HCT116 (cell line): ENCODE data around the gene HSD17B12. TPM values are rescaled to one million over a fixed set of nuclear protein-coding genes. Genes with fewer than 3 reads are reported as not detected.

Source experiments
- ATAC-seq: fragments of 200-7000 bp; cut with Tn5 transposase; 2 replicates; pipeline ENCODE4 v1.9.1; 2020; ENCODE audit warnings: mild to moderate bottlenecking, moderate library complexity
- BruUV-seq: library from RNA; stranded (reverse); fragments of 400-500 nt; replicated peaks from 2 replicates; lab custom pipeline; 2021; lab: Mats Ljungman, UMichigan
- CTCF ChIA-PET: fragments of 300-600 bp; sonication (Branson Sonifier 250); formaldehyde crosslinking; loops from one replicate; lab custom pipeline; 2021; ENCODE audit warnings: antibody characterized with exemption; lab: Charles Lee
- POLR2A ChIA-PET: fragments of 300-600, 350-600 bp; sonication (Branson Sonifier 250); formaldehyde crosslinking; loops from one replicate; lab custom pipeline; 2021; ENCODE audit warnings: antibody characterized with exemption; lab: Charles Lee
- RAD21 ChIA-PET, 2 experiments: fragments of 300-600 bp; sonication (Branson Sonifier 250); formaldehyde crosslinking; loops; one replicate each; lab custom pipeline; 2023; ENCODE audit warnings: low total read pairs in 2 of 2; ENCODE audit not compliant: uncharacterized antibody in 2 of 2, unreplicated experiment in 2 of 2, low non-redundant PET in 1 of 2; lab: Charles Lee
- DNase-seq: peaks from one replicate; pipeline ENCODE4 v3.0.0-alpha.2; 2010; ENCODE audit warnings: low read depth, low spot score
- H2AFZ ChIP-seq: fragments of 200-600 bp; shearing (Covaris generic), sonication (generic); 2 replicates; pipeline ENCODE4 v1.6.1; 2017; ENCODE audit warnings: low read depth, mixed run types, mixed read lengths, antibody characterized with exemption, low read length; ENCODE audit not compliant: poor library complexity, severe bottlenecking
- H3K27ac ChIP-seq: 2 replicates; pipeline ENCODE4 v1.5.1; 2012; ENCODE audit warnings: low read depth, low read length
- H3K27me3 ChIP-seq: fragments of 200-600 bp; sonication (generic); 2 replicates; pipeline ENCODE4 v1.6.1; 2016; ENCODE audit warnings: mixed run types, low read length, mixed read lengths; ENCODE audit not compliant: insufficient read depth
- H3K36me3 ChIP-seq, 2 experiments: fragments of 200-500 bp in 1 of 2; fragments of 200-600 bp in 1 of 2; sonication (Bioruptor generic) in 1 of 2; sonication (generic) in 1 of 2; 2 replicates each; pipeline versions ENCODE4 v1.5.1 to v1.6.1; 2014 to 2016; ENCODE audit warnings: low read length in 2 of 2, inconsistent platforms in 1 of 2, mixed read lengths in 1 of 2, mixed run types in 1 of 2; ENCODE audit not compliant: insufficient read depth in 2 of 2, control insufficient read depth in 1 of 2
- H3K4me1 ChIP-seq, 2 experiments: fragments of 200-600 bp in 1 of 2; sonication (generic) in 1 of 2; 2 replicates each; pipeline versions ENCODE4 v1.5.1 to v1.6.1; 2012 to 2017; ENCODE audit warnings: low read length in 2 of 2, inconsistent platforms in 1 of 2, mild to moderate bottlenecking in 1 of 2, mixed read lengths in 1 of 2, mixed run types in 1 of 2, moderate library complexity in 1 of 2; ENCODE audit not compliant: insufficient read depth in 2 of 2, control insufficient read depth in 1 of 2
- H3K4me2 ChIP-seq: fragments of 200-600 bp; sonication (generic); 2 replicates; pipeline ENCODE4 v1.6.1; 2017; ENCODE audit warnings: mixed run types, low read length, mixed read lengths
- H3K4me3 ChIP-seq, 2 experiments: fragments of 200-600 bp in 1 of 2; sonication (generic) in 1 of 2; replicated peaks in 1 of 2; 2 replicates each; pipeline ENCODE4 v1.5.1; 2011 to 2016; ENCODE audit warnings: low read length in 2 of 2, control low read depth in 1 of 2, low read depth in 1 of 2, mild to moderate bottlenecking in 1 of 2, mixed read lengths in 1 of 2, mixed run types in 1 of 2
- H3K79me2 ChIP-seq: fragments of 200-600 bp; sonication (generic); 2 replicates; pipeline ENCODE4 v1.6.1; 2017; ENCODE audit warnings: mild to moderate bottlenecking, mixed run types, low read length, moderate library complexity, mixed read lengths; ENCODE audit not compliant: insufficient read depth
- H3K9ac ChIP-seq: fragments of 200-600 bp; sonication (generic); 2 replicates; pipeline ENCODE4 v1.6.1; 2016; ENCODE audit warnings: low read length, mixed read lengths
- H3K9me2 ChIP-seq: fragments of 200-600 bp; sonication (generic), shearing (Covaris generic); 2 replicates; pipeline ENCODE4 v1.6.1; 2017; ENCODE audit warnings: mixed run types, mild to moderate bottlenecking, moderate library complexity; ENCODE audit not compliant: insufficient read depth
- H3K9me3 ChIP-seq, 2 experiments: fragments of 200-500 bp in 1 of 2; fragments of 200-600 bp in 1 of 2; sonication (Bioruptor generic) in 1 of 2; sonication (generic) in 1 of 2; 2 replicates each; pipeline ENCODE4 v1.6.1; 2014 to 2017; ENCODE audit warnings: low read length in 2 of 2, mixed read lengths in 2 of 2, inconsistent platforms in 1 of 2, low read depth in 1 of 2, mild to moderate bottlenecking in 1 of 2, mixed run types in 1 of 2, moderate library complexity in 1 of 2; ENCODE audit not compliant: control insufficient read depth in 1 of 2, insufficient read depth in 1 of 2
- H4K20me1 ChIP-seq: fragments of 200-600 bp; sonication (generic), shearing (Covaris generic); 2 replicates; pipeline ENCODE4 v1.6.1; 2017; ENCODE audit warnings: mixed run types, mild to moderate bottlenecking, moderate library complexity; ENCODE audit not compliant: insufficient read depth
- CBX3 ChIP-seq: IDR thresholded peaks from 2 replicates; pipeline ENCODE4 v1.6.1; 2012; ENCODE audit warnings: low read depth
- EGR1 ChIP-seq: IDR thresholded peaks from 2 replicates; pipeline ENCODE4 v1.6.1; 2012; ENCODE audit warnings: low read depth
- EZH2 ChIP-seq: fragments of 200-600 bp; sonication (generic); IDR thresholded peaks from 2 replicates; pipeline ENCODE4 v1.6.1; 2017; ENCODE audit warnings: antibody characterized with exemption, mixed run types
- EZH2phosphoT487 ChIP-seq: fragments of 200-600 bp; IDR thresholded peaks from 2 replicates; pipeline ENCODE4 v1.6.1; 2018; ENCODE audit warnings: antibody characterized with exemption, borderline replicate concordance
- FOSL1 ChIP-seq: IDR thresholded peaks from 2 replicates; pipeline ENCODE4 v1.6.1; 2012; ENCODE audit warnings: low read depth
- JUND ChIP-seq: IDR thresholded peaks from 2 replicates; pipeline ENCODE4 v1.6.1; 2012
- POLR2A ChIP-seq: IDR thresholded peaks from 2 replicates; pipeline ENCODE4 v1.7.0; 2011; ENCODE audit warnings: borderline replicate concordance; ENCODE audit not compliant: insufficient read depth, insufficient read length; ENCODE audit errors: extremely low read depth
- RAD21 ChIP-seq: IDR thresholded peaks from 2 replicates; pipeline ENCODE4 v1.6.1; 2012; ENCODE audit warnings: low read depth, mild to moderate bottlenecking
- SP1 ChIP-seq: IDR thresholded peaks from 2 replicates; pipeline ENCODE4 v1.6.1; 2012; ENCODE audit warnings: low read depth
- ZBTB33 ChIP-seq: IDR thresholded peaks from 2 replicates; pipeline ENCODE4 v1.6.1; 2011; ENCODE audit warnings: mild to moderate bottlenecking, low read length, moderate library complexity; ENCODE audit not compliant: insufficient replicate concordance; ENCODE audit errors: extremely low read depth
- intact Hi-C: fragments of 100-400 bp; cut with micrococcal nuclease; formaldehyde crosslinking; loops from 2 replicates; pipeline ENCODE4 v1.10.0; 2022
- total RNA-seq: library from RNA; stranded (reverse); gene quantifications from one replicate; pipeline ENCODE4 v1.2.1, GENCODE V29; 2021; ENCODE audit not compliant: unreplicated experiment
- TF ChIP-seq, protein P1 (sequence below): IDR thresholded peaks from 2 replicates; pipeline ENCODE4 v1.6.1; 2012; ENCODE audit warnings: low read depth
- TF ChIP-seq, protein P2 (sequence below), 3 experiments: fragments of 200-600 bp in 1 of 3; sonication (generic) in 1 of 3; IDR thresholded peaks in 2 of 3; conservative IDR thresholded peaks in 1 of 3; 2 replicates each; pipeline ENCODE4 v1.5.1; 2012 to 2017; ENCODE audit warnings: low read depth in 2 of 3, low read length in 2 of 3, antibody characterized with exemption in 1 of 3, borderline replicate concordance in 1 of 3, control low read depth in 1 of 3, mild to moderate bottlenecking in 1 of 3, mixed read lengths in 1 of 3, mixed run types in 1 of 3, moderate library complexity in 1 of 3; ENCODE audit not compliant: insufficient read depth in 1 of 3

The HSD17B12 gene
- total RNA-seq, 1 experiment from 2014 or later: 83.7 TPM

GRCh38 chr11:43842021-43842420, 161.5 kb downstream of the HSD17B12 start:
- POLR2A ChIA-PET: no interaction called here
- Histone ChIP-seq H3K27me3 (no peaks in the 10 kb centered on the region), H2AFZ (no peak overlapping the region), H3K79me2 (no peaks in the 10 kb centered on the region), H3K36me3 (0 out of 4 replicates have a peak, but pooled peaks cover 0 to 3% of the 10 kb centered on the region in 2 experiments), H4K20me1 (no peaks in the 10 kb centered on the region), H3K9me3 (no peaks in the 10 kb centered on the region), H3K9me2 (no peaks in the 10 kb centered on the region), H3K4me3 (no peak overlapping the region), H3K4me1 (no peaks in the 10 kb centered on the region), H3K9ac (no peak overlapping the region), H3K4me2 (no peak overlapping the region), H3K27ac (no peak overlapping the region)
- CTCF ChIA-PET: interaction anchor here (1.6 to 2.4 kb wide), 2 partner anchors 10 to 16 kb away, joined by 8 to 9 read pairs; no protein-coding TSS in a partner anchor
- DNase-seq (no peak), ATAC-seq (no peak)
- no TSS peak for BruUV-seq
- intact Hi-C loops: no loop called here
- TF ChIP-seq EGR1: no peak
- RAD21 ChIA-PET: no interaction called here

GRCh38 chr11:43845816-43846215, 165.3 kb downstream of the HSD17B12 start:
- Histone ChIP-seq H3K9me2 (no peaks in the 10 kb centered on the region), H3K79me2 (no peaks in the 10 kb centered on the region), H3K4me2 (no peak overlapping the region), H3K27ac (no peak overlapping the region), H2AFZ (no peak overlapping the region), H3K27me3 (no peaks in the 10 kb centered on the region), H3K4me3 (no peak overlapping the region), H3K36me3 (0 out of 4 replicates have a peak, but pooled peaks cover 0 to 2% of the 10 kb centered on the region in 2 experiments), H3K9ac (no peak overlapping the region), H3K9me3 (no peaks in the 10 kb centered on the region), H4K20me1 (no peaks in the 10 kb centered on the region), H3K4me1 (no peaks in the 10 kb centered on the region)
- BruUV-seq: no TSS peak
- POLR2A ChIA-PET: no interaction called here
- TF ChIP-seq POLR2A (no peak), JUND (no peak), EZH2phosphoT487 (no peak), SP1 (no peak), ZBTB33 (no peak), EZH2 (no peak), CBX3 (no peak), RAD21 (no peak), FOSL1 (no peak)
- TF ChIP-seq, protein P1, sequence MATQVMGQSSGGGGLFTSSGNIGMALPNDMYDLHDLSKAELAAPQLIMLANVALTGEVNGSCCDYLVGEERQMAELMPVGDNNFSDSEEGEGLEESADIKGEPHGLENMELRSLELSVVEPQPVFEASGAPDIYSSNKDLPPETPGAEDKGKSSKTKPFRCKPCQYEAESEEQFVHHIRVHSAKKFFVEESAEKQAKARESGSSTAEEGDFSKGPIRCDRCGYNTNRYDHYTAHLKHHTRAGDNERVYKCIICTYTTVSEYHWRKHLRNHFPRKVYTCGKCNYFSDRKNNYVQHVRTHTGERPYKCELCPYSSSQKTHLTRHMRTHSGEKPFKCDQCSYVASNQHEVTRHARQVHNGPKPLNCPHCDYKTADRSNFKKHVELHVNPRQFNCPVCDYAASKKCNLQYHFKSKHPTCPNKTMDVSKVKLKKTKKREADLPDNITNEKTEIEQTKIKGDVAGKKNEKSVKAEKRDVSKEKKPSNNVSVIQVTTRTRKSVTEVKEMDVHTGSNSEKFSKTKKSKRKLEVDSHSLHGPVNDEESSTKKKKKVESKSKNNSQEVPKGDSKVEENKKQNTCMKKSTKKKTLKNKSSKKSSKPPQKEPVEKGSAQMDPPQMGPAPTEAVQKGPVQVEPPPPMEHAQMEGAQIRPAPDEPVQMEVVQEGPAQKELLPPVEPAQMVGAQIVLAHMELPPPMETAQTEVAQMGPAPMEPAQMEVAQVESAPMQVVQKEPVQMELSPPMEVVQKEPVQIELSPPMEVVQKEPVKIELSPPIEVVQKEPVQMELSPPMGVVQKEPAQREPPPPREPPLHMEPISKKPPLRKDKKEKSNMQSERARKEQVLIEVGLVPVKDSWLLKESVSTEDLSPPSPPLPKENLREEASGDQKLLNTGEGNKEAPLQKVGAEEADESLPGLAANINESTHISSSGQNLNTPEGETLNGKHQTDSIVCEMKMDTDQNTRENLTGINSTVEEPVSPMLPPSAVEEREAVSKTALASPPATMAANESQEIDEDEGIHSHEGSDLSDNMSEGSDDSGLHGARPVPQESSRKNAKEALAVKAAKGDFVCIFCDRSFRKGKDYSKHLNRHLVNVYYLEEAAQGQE: no peak
- TF ChIP-seq, protein P2, sequence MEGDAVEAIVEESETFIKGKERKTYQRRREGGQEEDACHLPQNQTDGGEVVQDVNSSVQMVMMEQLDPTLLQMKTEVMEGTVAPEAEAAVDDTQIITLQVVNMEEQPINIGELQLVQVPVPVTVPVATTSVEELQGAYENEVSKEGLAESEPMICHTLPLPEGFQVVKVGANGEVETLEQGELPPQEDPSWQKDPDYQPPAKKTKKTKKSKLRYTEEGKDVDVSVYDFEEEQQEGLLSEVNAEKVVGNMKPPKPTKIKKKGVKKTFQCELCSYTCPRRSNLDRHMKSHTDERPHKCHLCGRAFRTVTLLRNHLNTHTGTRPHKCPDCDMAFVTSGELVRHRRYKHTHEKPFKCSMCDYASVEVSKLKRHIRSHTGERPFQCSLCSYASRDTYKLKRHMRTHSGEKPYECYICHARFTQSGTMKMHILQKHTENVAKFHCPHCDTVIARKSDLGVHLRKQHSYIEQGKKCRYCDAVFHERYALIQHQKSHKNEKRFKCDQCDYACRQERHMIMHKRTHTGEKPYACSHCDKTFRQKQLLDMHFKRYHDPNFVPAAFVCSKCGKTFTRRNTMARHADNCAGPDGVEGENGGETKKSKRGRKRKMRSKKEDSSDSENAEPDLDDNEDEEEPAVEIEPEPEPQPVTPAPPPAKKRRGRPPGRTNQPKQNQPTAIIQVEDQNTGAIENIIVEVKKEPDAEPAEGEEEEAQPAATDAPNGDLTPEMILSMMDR (IDR thresholded peaks at IDR 0.05 in 2 of 3, conservative IDR thresholded peaks at IDR 0.05 in 1 of 3; ENCODE audit: borderline replicate concordance in 1 of 3, insufficient read depth in 1 of 3, low read depth in 2 of 3, low read length in 2 of 3): no peak
- CTCF ChIA-PET: no interaction called here
- RAD21 ChIA-PET: no interaction called here
- DNase-seq: no peak
- no peak for ATAC-seq
- intact Hi-C loops: no loop called here
